Neural progenitor cell (in vitro differentiated cells): ENCODE measurements around the gene PMPCA.

Experiments
- CTCF ChIP-seq: fragments of 200-600 bp; sonication (generic); IDR thresholded peaks from 2 replicates; pipeline ENCODE4 v1.5.1; 2017; ENCODE audit warnings: antibody characterized with exemption, mild to moderate bottlenecking
- EZH2 ChIP-seq: fragments of 200-600 bp; sonication (generic); IDR thresholded peaks from 2 replicates; pipeline ENCODE4 v1.6.1; 2017; ENCODE audit warnings: antibody characterized with exemption, mild to moderate bottlenecking, moderate library complexity
- EZH2phosphoT487 ChIP-seq: fragments of 200-600 bp; sonication (generic); IDR thresholded peaks from 2 replicates; pipeline ENCODE4 v1.6.1; 2017; ENCODE audit warnings: antibody characterized with exemption

- no peak for TF ChIP-seq CTCF
- no peak for TF ChIP-seq EZH2phosphoT487
- no peak for TF ChIP-seq EZH2
These were observed 30.1 kb upstream of the PMPCA start for GRCh38 chr9:136380381-136380780.
